Pancreas (tissue), 10 donors: ENCODE data around the gene ADAMTS15. TPM values are rescaled to one million over a fixed set of nuclear protein-coding genes. Genes with fewer than 3 reads are reported as not detected.

Experiments used
- ATAC-seq, 4 donors: fragments of 200-7000 bp; cut with Tn5 transposase; one replicate each; pipeline versions ENCODE4 v1.8.0 to v1.9.1; 2020; ENCODE audit warnings: mild to moderate bottlenecking in 4 of 4, moderate library complexity in 4 of 4
- DNase-seq, 6 donors: peaks; one replicate each; pipeline ENCODE4 v3.0.0-alpha.2; 2020
- FAIRE-seq: peaks from 2 replicates; lab custom pipeline; 2012; peaks lifted over from hg19 to GRCh38; lab: Jason Lieb, UNC
- H3K27ac ChIP-seq, 4 donors: fragments of 200-600 bp; sonication (generic); 1 replicate in 3 of 4; 2 replicates in 1 of 4; pipeline versions ENCODE4 v1.5.0 to v1.8.0; 2020
- H3K27me3 ChIP-seq, 4 donors: fragments of 200-600 bp; one replicate each; pipeline ENCODE4 v1.8.0; 2021
- H3K36me3 ChIP-seq, 3 donors: fragments of 200-600 bp; sonication (generic) in 1 of 3; one replicate each; pipeline versions ENCODE4 v1.5.0 to v1.8.0; 2020 to 2021
- H3K4me1 ChIP-seq, 3 donors: fragments of 200-600 bp; one replicate each; pipeline ENCODE4 v1.8.0; 2021
- H3K4me3 ChIP-seq, 4 donors: fragments of 200-600 bp; sonication (generic) in 2 of 4; one replicate each; pipeline versions ENCODE4 v1.5.0 to v1.8.0; 2020 to 2021
- H3K9me3 ChIP-seq, 4 donors: fragments of 200-600 bp; one replicate each; pipeline ENCODE4 v1.8.0; 2021
- CTCF ChIP-seq, 4 donors: fragments of 200-600 bp; sonication (generic) in 3 of 4; IDR thresholded peaks; one replicate each; pipeline versions ENCODE4 v1.5.0 to v1.8.0; 2021; ENCODE audit warnings: antibody characterized with exemption in 4 of 4
- WGBS, 2 donors: extraction: QIAGEN DNeasy Blood & Tissue Kit; methylation state at CpG; one replicate each; pipeline ENCODE4 v1.1.7; 2013; 5-methylcytosine and 5-hydroxymethylcytosine counted together
- intact Hi-C, 3 donors: fragments of 100-400 bp; cut with DNase I; formaldehyde crosslinking; loops; one replicate each; pipeline versions ENCODE4 v1.11.1 to v1.14.2; 2022
- polyA plus RNA-seq, 2 donors: library from polyadenylated mRNA; stranded (reverse); fragments of 200-250 nt; gene quantifications; one replicate each; pipeline ENCODE4 v1.2.3, GENCODE V29; 2013
- total RNA-seq, 6 donors: library from RNA; stranded (reverse); fragmentation: NEBNext Ultra II Directional in 4 of 6; extraction: Animal tissue kit (Norgen Biotek cat#: 25700) in 4 of 6; gene quantifications; one replicate each; pipeline versions ENCODE4 v1.2.1 to v1.2.4, GENCODE V29; 2021 to 2023
- donor health status: healthy with polysubstance abuse.
- donor health status: DM: no; HTN: no; CAD: no; lungs with moderate emphysema.
- donor health status: DM: no; HTN: no; CAD: no.
- donor health status: control.
- donor health status: control.
- donor health status: Bipolar disorder and iron deficiency.
- donor health status: DM: yes; HTN: yes; CAD: no.
- donor health status: DM: no; HTN: no; CAD: no.
- donor health status: DM: no; HTN: no; CAD: no.
- donor health status: DM: yes; HTN: yes; CAD: no.

Gene ADAMTS15
- total and polyA plus RNA-seq, 8 donors = 0.14 to 1.2 (median 0.78) TPM

GRCh38 chr11:130439876-130440275 lies 8.6 kb upstream of the ADAMTS15 start:
- H3K27me3 ChIP-seq = no peaks in the 10 kb centered on the region
- no peaks in the 10 kb centered on the region for H3K36me3 ChIP-seq
- intact Hi-C loops = loop anchor here in 2 of 3 donors (5.0 to 10.0 kb wide), 2 partner anchors 422 to 425 kb away; no protein-coding TSS in a partner anchor
- 74 to 86% methylated on average over 6 of the region's 6 CpGs for WGBS, 2 donors
- H3K27ac ChIP-seq = no peak overlapping the region
- H3K4me1 ChIP-seq = no peaks in the 10 kb centered on the region
- no peak for ATAC-seq
- no peak for DNase-seq
- no peaks in the 10 kb centered on the region for H3K9me3 ChIP-seq
- no peak for TF ChIP-seq CTCF (IDR thresholded peaks at IDR 0.05)
- H3K4me3 ChIP-seq = no peak overlapping the region
- FAIRE-seq = no peak

GRCh38 chr11:130441719-130442118 lies 6.7 kb upstream of the ADAMTS15 start:
- no peak for DNase-seq
- Histone ChIP-seq H3K27ac (no peak overlapping the region), H3K9me3 (no peaks in the 10 kb centered on the region), H3K27me3 (no peaks in the 10 kb centered on the region), H3K4me3 (no peak overlapping the region), H3K4me1 (no peaks in the 10 kb centered on the region), H3K36me3 (no peaks in the 10 kb centered on the region)
- FAIRE-seq = no peak
- no peak for TF ChIP-seq CTCF (IDR thresholded peaks at IDR 0.05)
- ATAC-seq = no peak
- intact Hi-C loops = no loop called here
- 72 to 95% methylated on average over 2 of the region's 2 CpGs for WGBS, 2 donors

- WGBS, 2 donors = 79% methylated on average over 4 of the region's 4 CpGs
- FAIRE-seq (no peak), DNase-seq (no peak), ATAC-seq (peak in 1 of 4 donors; percentile 22)
- H3K27me3 ChIP-seq = no peaks in the 10 kb centered on the region
- no peak overlapping the region for H3K4me3 ChIP-seq
- intact Hi-C loops = no loop called here
- H3K4me1 ChIP-seq = no peaks in the 10 kb centered on the region
- no peak overlapping the region for H3K27ac ChIP-seq
- H3K9me3 ChIP-seq = no peaks in the 10 kb centered on the region
- no peak for TF ChIP-seq CTCF (IDR thresholded peaks at IDR 0.05)
- H3K36me3 ChIP-seq = no peaks in the 10 kb centered on the region
These were observed 5.7 kb upstream of the ADAMTS15 start for GRCh38 chr11:130442737-130443136.

GRCh38 chr11:130445788-130446187 lies 2.7 kb upstream of the ADAMTS15 start:
- intact Hi-C loops = no loop called here
- no peak overlapping the region for H3K4me3 ChIP-seq
- H3K27ac ChIP-seq = no peak overlapping the region
- TF ChIP-seq CTCF (IDR thresholded peaks at IDR 0.05) = no peak
- no peaks in the 10 kb centered on the region for H3K9me3 ChIP-seq
- WGBS, 2 donors = 85 to 88% methylated on average over 3 of the region's 3 CpGs
- ATAC-seq (no peak), DNase-seq (no peak), FAIRE-seq (no peak)
- H3K27me3 ChIP-seq = peaks cover 0 to 4% (median 0%) of the 10 kb centered on the region in 4 donors
- H3K36me3 ChIP-seq = no peaks in the 10 kb centered on the region
- peaks cover 0 to 10% (median 7%) of the 10 kb centered on the region in 3 donors for H3K4me1 ChIP-seq

- TF ChIP-seq CTCF (IDR thresholded peaks at IDR 0.05) = no peak
- Histone ChIP-seq H3K4me3 (peak overlapping the region; percentile 31 to 60 (median 38)), H3K27me3 (peaks cover 0 to 4% (median 0%) of the 10 kb centered on the region in 4 donors), H3K9me3 (no peaks in the 10 kb centered on the region), H3K4me1 (peaks cover 0 to 10% (median 7%) of the 10 kb centered on the region in 3 donors), H3K36me3 (no peaks in the 10 kb centered on the region), H3K27ac (no peak overlapping the region)
- intact Hi-C loops = no loop called here
- FAIRE-seq (no peak), ATAC-seq (no peak), DNase-seq (no peak)
- WGBS, 2 donors = 15 to 17% methylated on average over 11 of the region's 11 CpGs
These were observed 418 bp upstream of the ADAMTS15 start for GRCh38 chr11:130448039-130448415.
